H1 (cell line): ENCODE results near the gene CAMK2A. TPM values are rescaled to one million over a fixed set of nuclear protein-coding genes. Genes with fewer than 3 reads are reported as not detected.

Experiments used
- BCL11A ChIP-seq, 2 experiments: IDR thresholded peaks; one replicate each; pipeline ENCODE4 v1.6.1; 2011; ENCODE audit warnings: low read depth in 2 of 2, low read length in 2 of 2, mild to moderate bottlenecking in 2 of 2
- EZH2 ChIP-seq: fragments of 200-600 bp; sonication (generic); IDR thresholded peaks from 2 replicates; pipeline ENCODE4 v1.7.1; 2012; ENCODE audit warnings: low read depth, mild to moderate bottlenecking, moderate library complexity, low read length, inconsistent platforms; ENCODE audit not compliant: severe bottlenecking
- polyA plus RNA-seq, 7 experiments: library from polyadenylated mRNA; depleted of rRNA in 3 of 7; stranded (reverse) in 5 of 7; unstranded in 2 of 7; fragments of >200 nt in 5 of 7; fragments of 200-250 nt in 2 of 7; gene quantifications; 1 replicate in 5 of 7; 2 replicates in 1 of 7; 4 replicates in 1 of 7; pipeline versions ENCODE4 v1.2.1 to v1.2.3, GENCODE V29; 2011 to 2013; ENCODE audit warnings: missing spikeins in 2 of 7, mixed read lengths in 2 of 7
- total RNA-seq: library from RNA; stranded (reverse); fragmentation: NEBNext Ultra II Directional; extraction: Animal tissue kit (Norgen Biotek cat#: 25700); gene quantifications from 2 replicates; pipeline ENCODE4 v1.2.1, GENCODE V29; 2021

Gene CAMK2A
- total and polyA plus RNA-seq, 2 of the 8 experiments (the other 6 are each of a cell fraction or from before 2014, with no cell fraction given): 0.20 to 0.28 TPM

GRCh38 chr5:150339165-150339564 is 49.6 kb upstream of the CAMK2A start (continued):
- no peak for TF ChIP-seq EZH2
- TF ChIP-seq BCL11A (IDR thresholded peaks at IDR 0.05; ENCODE audit: low read depth in 2 of 2, low read length in 2 of 2): no peak
